ENCODE results near the gene PMF1. TPM values are rescaled to one million over a fixed set of nuclear protein-coding genes. Genes with fewer than 3 reads are reported as not detected.

PMF1 gene
- total RNA-seq, 2 donors from 2014 or later, result 26.4 to 33.2 TPM

DNA sequence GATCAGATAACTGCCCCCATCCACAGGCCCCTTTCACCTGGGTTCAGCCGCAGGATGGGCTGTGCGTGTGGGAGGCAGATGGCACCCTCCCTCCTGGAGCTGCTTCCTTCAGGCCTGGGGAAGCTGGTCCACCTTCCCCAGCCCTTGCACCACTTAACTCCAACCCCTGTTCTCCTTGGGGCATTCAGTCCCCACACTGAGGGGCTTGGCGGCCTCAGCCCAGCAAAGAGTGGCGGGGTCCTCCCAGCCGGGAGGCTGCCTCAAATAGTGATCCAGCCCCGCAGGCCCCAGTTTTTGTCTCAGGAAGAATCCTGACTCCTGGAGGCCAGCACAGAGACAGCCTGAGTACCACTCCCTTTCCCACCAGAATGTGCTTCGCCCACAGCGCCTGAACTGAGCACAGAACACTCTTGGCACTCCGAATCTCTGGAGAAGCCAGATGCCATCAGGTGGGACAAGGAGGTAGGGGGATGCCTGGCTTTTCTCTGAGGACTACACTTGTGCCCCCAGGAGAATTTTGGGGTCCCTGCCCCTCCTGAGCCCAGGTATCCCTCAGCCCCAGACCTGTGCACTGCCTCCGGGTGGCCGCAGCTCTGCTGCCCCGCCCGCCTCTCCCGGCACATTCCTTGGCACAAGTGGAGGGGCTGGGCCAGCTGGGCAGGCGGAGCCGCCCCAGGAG lies 34.1 kb downstream of the PMF1 start:
- no peaks in the 10 kb centered on the region for H3K27me3 ChIP-seq (replicated peaks; ENCODE audit: insufficient read depth)
- H3K27ac ChIP-seq, result no peak overlapping the region
- H3K36me3 ChIP-seq, result peaks cover 23% of the 10 kb centered on the region
- no peak for ATAC-seq (ENCODE audit: insufficient number of reproducible peaks, low FRiP score, low read depth)
- no peaks in the 10 kb centered on the region for H3K9me3 ChIP-seq
- TF ChIP-seq CTCF (IDR thresholded peaks at IDR 0.05), result no peak
- H3K4me1 ChIP-seq (ENCODE audit: control insufficient read depth in 1 of 2, low read depth in 2 of 2), result peaks cover 0 to 28% of the 10 kb centered on the region in 2 donors
- no peak overlapping the region for H3K4me3 ChIP-seq
- DNase-seq (ENCODE audit: low spot score), result no peak

DNA sequence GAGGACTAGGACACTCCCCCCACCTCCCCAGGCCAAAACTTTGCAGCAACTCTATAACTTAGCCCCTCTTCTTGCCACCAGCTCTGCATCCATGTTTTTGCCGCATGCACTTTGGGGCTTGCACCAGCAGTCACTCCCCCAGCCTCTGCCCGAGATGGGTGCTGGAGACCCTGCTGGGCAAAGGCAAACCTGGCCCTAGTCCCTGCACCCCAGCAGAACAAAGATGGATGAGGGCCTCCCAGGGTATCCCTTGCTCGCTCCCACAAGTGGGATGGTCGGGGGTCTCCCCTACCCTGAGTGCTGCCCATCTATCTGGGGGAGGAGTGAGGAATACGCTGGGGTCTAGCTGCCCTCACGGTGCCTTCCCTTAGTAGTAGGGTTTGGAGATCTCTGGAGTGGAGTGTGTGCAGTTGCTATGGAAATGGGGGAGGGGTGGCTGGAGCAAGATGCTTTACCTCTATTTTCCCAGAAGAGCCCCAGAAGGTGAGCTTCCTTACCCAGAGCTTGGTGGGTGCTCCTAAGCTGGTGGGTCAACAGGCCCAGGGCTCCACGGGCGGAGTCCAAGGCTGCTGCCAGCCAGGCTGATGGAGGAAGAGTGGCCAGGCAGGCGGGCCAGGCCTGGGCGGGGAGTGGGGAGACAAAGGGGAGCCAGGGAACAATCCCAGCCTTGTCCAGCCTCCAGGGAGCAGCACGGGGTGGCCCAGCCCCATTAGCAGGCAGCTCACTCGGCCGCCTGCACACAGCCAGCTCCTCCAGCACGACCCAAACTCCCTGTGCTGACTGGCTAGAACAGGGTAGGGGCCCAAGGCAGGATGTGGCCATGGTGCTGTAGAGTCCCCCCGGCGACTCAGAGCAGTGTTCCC lies 34.9 kb downstream of the PMF1 start, which contains the start of gene PAQR6:
Gene PAQR6 (minus strand): TSS at position 597 of the 863 bp plus-strand sequence. CDS start 1,325 bp downstream, outside the sequence.
- Histone ChIP-seq H3K36me3 (peaks cover 31% of the 10 kb centered on the region), H3K9me3 (no peaks in the 10 kb centered on the region), H3K27ac (no peak within 1 kb of the TSS), H3K27me3 (replicated peaks; ENCODE audit: insufficient read depth) (no peaks in the 10 kb centered on the region), H3K4me1 (ENCODE audit: control insufficient read depth in 1 of 2, low read depth in 2 of 2) (peaks cover 0 to 28% of the 10 kb centered on the region in 2 donors), H3K4me3 (no peak within 1 kb of the TSS)
- DNase-seq (ENCODE audit: low spot score) (no peak), ATAC-seq (ENCODE audit: insufficient number of reproducible peaks, low FRiP score, low read depth) (no peak)
- no peak for TF ChIP-seq CTCF (IDR thresholded peaks at IDR 0.05)

- ATAC-seq (ENCODE audit: insufficient number of reproducible peaks, low FRiP score, low read depth) (no peak), DNase-seq (ENCODE audit: low spot score) (no peak)
- Histone ChIP-seq H3K9me3 (no peaks in the 10 kb centered on the region), H3K27ac (no peak overlapping the region), H3K36me3 (peaks cover 37% of the 10 kb centered on the region), H3K27me3 (replicated peaks; ENCODE audit: insufficient read depth) (no peaks in the 10 kb centered on the region), H3K4me3 (no peak overlapping the region), H3K4me1 (ENCODE audit: control insufficient read depth in 1 of 2, low read depth in 2 of 2) (peaks cover 0 to 28% of the 10 kb centered on the region in 2 donors)
- no peak for TF ChIP-seq CTCF (IDR thresholded peaks at IDR 0.05)
Measured at GRCh38 chr1:156248323-156248683, 35.5 kb downstream of the PMF1 start.

GRCh38 chr1:156249593-156249992 lies 36.8 kb downstream of the PMF1 start:
- Histone ChIP-seq H3K36me3 (peaks cover 49% of the 10 kb centered on the region), H3K9me3 (no peaks in the 10 kb centered on the region)
- no peak for TF ChIP-seq CTCF (IDR thresholded peaks at IDR 0.05)

DNA sequence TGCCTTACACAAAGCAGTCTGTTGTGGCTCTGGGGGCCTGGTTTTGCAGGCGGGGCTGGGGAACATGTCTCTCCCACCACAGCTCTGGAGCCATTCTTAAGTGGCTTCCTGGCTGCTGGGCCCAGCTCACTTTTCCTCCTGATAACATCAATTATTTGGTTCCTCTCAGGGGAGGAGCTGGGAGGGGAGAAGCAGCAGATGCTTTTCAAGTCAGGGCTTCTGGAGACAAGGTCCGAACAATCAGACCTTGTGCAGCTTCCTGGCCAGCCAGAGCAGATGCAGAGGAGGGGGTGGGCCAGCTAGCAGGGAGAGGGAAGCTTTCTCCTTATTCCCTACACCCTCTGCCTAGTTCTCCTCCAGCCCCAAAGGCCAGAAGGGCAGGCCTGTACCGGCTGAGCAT lies 38.7 kb downstream of the PMF1 start:
- H3K4me1 ChIP-seq (ENCODE audit: control insufficient read depth in 1 of 2, low read depth in 2 of 2), result peaks cover 0 to 16% of the 10 kb centered on the region in 2 donors

More at GRCh38 chr1:156249593-156249992, 36.8 kb downstream of the PMF1 start:
- peaks cover 0 to 28% of the 10 kb centered on the region in 2 donors for H3K4me1 ChIP-seq (ENCODE audit: control insufficient read depth in 1 of 2, low read depth in 2 of 2)
- H3K27me3 ChIP-seq (replicated peaks; ENCODE audit: insufficient read depth), result no peaks in the 10 kb centered on the region
- DNase-seq (ENCODE audit: low spot score) (no peak), ATAC-seq (ENCODE audit: insufficient number of reproducible peaks, low FRiP score, low read depth) (no peak)
- H3K27ac ChIP-seq, result no peak overlapping the region
- no peak overlapping the region for H3K4me3 ChIP-seq

More for the DNA sequence above, 38.7 kb downstream of the PMF1 start:
- ATAC-seq (ENCODE audit: insufficient number of reproducible peaks, low FRiP score, low read depth), result no peak
- DNase-seq (ENCODE audit: low spot score), result no peak
- Histone ChIP-seq H3K4me3 (no peak overlapping the region), H3K36me3 (peaks cover 50% of the 10 kb centered on the region), H3K27me3 (replicated peaks; ENCODE audit: insufficient read depth) (no peaks in the 10 kb centered on the region), H3K9me3 (no peaks in the 10 kb centered on the region), H3K27ac (no peak overlapping the region)
- no peak for TF ChIP-seq CTCF (IDR thresholded peaks at IDR 0.05)

Measured in thoracic aorta (tissue), 2 donors.